ENCODE data around the gene BCLAF1. TPM values are rescaled to one million over a fixed set of nuclear protein-coding genes. Genes with fewer than 3 reads are reported as not detected.

BCLAF1 gene
- total RNA-seq, 4 donors from 2014 or later, result 73.2 to 119 (median 93.9) TPM

DNA sequence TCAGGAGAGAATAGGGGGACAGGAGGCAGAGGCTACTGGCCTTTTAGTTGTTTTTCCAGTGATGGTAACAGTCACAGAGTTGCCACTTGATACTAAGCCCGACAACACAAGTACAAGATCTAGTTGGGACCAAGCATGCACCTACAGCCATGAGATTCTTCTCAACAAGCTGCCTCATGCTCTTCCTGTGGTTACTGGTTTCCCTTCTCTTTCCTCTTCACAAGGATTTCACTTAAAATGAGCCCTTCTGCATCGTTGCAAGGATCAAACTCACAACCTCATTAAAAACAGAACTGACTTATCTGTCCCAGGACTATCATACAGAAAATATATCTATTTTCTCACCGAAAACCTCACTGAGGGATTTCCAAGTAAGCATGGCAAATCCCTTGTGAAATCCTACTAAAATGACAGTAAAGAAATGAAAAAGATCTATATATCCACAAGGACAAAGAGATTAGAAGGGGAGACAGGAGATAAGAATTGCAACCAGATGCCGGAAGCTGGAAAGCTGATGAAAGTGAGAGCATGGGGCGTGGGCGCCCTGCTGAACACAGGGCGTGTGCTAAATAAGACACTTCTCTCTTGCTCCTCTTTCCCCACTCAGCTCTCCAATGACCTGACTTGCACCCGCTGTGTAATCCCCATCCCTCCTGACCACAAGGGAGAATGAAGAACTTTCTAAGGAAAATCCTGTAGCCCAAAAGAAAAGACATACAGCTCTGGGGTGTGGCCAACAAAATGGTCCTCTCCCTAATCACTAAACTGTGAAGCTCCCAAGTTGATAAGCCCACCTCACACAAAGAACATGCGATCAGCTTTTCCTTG, 53.0 kb downstream of the BCLAF1 start:
- intact Hi-C loops (cut with DNase I), result no loop called here
- Histone ChIP-seq H3K27ac (no peak overlapping the region), H3K36me3 (peaks cover 0 to 3% (median 0%) of the 10 kb centered on the region in 3 donors), H3K27me3 (no peaks in the 10 kb centered on the region), H3K4me3 (no peak overlapping the region), H3K9me3 (no peaks in the 10 kb centered on the region), H3K4me1 (no peaks in the 10 kb centered on the region)
- no peak for DNase-seq
- 83 to 85% methylated on average over 9 of the region's 9 CpGs for whole genome bisulfite sequencing, 2 donors
- no peak for TF ChIP-seq POLR2A (IDR thresholded peaks at IDR 0.05)
- TF ChIP-seq, protein P1, sequence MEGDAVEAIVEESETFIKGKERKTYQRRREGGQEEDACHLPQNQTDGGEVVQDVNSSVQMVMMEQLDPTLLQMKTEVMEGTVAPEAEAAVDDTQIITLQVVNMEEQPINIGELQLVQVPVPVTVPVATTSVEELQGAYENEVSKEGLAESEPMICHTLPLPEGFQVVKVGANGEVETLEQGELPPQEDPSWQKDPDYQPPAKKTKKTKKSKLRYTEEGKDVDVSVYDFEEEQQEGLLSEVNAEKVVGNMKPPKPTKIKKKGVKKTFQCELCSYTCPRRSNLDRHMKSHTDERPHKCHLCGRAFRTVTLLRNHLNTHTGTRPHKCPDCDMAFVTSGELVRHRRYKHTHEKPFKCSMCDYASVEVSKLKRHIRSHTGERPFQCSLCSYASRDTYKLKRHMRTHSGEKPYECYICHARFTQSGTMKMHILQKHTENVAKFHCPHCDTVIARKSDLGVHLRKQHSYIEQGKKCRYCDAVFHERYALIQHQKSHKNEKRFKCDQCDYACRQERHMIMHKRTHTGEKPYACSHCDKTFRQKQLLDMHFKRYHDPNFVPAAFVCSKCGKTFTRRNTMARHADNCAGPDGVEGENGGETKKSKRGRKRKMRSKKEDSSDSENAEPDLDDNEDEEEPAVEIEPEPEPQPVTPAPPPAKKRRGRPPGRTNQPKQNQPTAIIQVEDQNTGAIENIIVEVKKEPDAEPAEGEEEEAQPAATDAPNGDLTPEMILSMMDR (IDR thresholded peaks at IDR 0.05), result no peak

DNA sequence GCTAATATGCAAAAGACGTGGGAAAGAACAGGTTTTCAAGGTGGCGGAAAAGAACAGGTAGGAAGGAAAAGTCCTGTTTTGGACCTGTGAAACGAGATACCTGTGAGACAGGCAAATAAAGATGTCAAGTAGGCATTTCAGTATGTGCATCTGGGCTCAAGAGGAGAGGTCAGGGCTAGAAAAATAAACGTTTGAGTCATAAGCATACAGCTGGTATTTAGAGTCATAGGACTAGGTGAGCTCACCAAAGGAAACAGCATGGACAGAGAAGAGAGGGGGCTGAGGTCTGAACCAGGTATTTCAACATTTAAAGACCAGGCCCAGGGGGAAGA, 54.4 kb downstream of the BCLAF1 start:
- Histone ChIP-seq H3K4me3 (no peak overlapping the region), H3K27me3 (no peaks in the 10 kb centered on the region), H3K36me3 (peaks cover 0 to 3% (median 0%) of the 10 kb centered on the region in 3 donors), H3K27ac (no peak overlapping the region), H3K9me3 (no peaks in the 10 kb centered on the region), H3K4me1 (no peaks in the 10 kb centered on the region)
- TF ChIP-seq, protein P1 (IDR thresholded peaks at IDR 0.05), result no peak
- no peak for TF ChIP-seq POLR2A (IDR thresholded peaks at IDR 0.05)
- intact Hi-C loops (cut with DNase I), result no loop called here
- no peak for DNase-seq
- WGBS, 2 donors, result 71 to 76% methylated on average over 4 of the region's 4 CpGs

DNA sequence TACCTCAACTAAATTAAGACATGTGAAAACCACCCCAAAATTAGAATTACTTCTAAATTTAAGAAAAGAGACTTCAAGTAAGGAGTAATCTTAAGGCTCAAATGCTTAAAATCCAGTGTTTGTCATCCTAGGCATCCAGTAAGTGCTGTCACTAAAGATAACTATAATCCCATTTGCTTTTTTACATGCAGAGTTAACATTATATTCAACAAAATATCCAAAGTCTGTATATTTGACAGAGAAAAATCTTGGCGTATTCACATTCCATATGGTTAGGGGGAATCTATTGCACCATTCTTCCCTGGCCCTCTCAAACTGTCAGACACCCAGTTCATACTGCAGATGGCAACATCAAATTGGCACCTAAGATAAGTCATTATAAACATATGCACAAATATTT, 56.9 kb downstream of the BCLAF1 start:
- TF ChIP-seq, protein P1 (IDR thresholded peaks at IDR 0.05), result no peak
- no peak for TF ChIP-seq POLR2A (IDR thresholded peaks at IDR 0.05)
- no peak for DNase-seq
- no peak overlapping the region for H3K27ac ChIP-seq
- no peak overlapping the region for H3K4me3 ChIP-seq
- no peaks in the 10 kb centered on the region for H3K4me1 ChIP-seq
- no peaks in the 10 kb centered on the region for H3K27me3 ChIP-seq
- H3K36me3 ChIP-seq, result no peaks in the 10 kb centered on the region
- intact Hi-C loops (cut with DNase I), result no loop called here
- WGBS, 2 donors, result 100% methylated on average over 1 of the region's 1 CpG
- H3K9me3 ChIP-seq, result no peaks in the 10 kb centered on the region

DNA sequence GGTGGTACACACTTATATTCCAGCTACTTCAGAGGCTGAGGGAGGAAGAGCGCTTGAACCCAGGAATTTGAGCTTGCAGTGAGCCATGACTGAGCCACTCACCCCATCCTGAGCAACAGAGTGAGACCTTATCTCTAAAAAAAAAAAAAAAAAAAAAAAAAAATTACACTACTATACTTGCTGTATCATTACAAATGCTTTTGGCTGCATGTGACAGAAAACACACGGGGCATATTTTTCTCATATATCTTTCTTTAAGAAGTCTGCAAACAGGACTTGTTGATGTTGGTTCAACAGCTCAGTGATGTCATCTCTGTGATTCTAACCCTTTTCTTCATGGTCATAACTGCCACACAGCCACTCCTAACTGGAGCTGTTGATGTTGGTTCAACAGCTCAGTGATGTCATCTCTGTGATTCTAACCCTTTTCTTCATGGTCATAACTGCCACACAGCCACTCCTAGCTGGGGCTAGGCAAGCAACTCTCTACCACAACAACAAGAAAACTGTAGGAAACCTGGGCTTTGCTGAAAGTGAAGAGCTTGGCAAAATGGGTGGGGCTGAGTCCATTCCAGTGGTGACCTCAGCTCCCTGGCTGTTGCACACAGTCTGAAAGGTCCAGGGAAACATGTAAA, 59.3 kb downstream of the BCLAF1 start:
- intact Hi-C loops (cut with DNase I), result no loop called here
- 86 to 88% methylated on average over 2 of the region's 2 CpGs for whole genome bisulfite sequencing, 2 donors

DNA sequence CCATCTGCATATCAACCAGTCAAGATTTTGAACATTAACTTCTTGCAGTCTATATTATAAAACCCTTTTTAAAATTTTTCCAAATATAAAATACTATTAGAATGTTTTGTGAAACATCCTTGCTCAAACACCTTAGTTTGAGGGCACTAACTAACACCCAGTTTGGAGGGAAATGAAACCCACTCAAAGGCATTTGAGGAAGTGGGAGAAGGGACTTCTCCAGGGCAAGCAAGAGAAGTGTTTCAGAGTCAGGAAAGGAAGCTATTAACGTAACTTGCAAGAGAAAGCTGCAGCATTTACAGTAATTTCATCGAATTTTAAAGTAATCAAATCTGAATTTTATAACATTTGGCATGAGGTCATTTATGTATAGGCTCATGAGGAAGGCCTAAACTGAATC, 60.8 kb downstream of the BCLAF1 start:
- no peak for DNase-seq
- peaks cover 0 to 13% (median 0%) of the 10 kb centered on the region in 3 donors for H3K4me1 ChIP-seq
- H3K9me3 ChIP-seq, result no peaks in the 10 kb centered on the region
- 79 to 82% methylated on average over 2 of the region's 2 CpGs for WGBS, 2 donors
- no peak overlapping the region for H3K4me3 ChIP-seq
- TF ChIP-seq POLR2A (IDR thresholded peaks at IDR 0.05), result no peak
- TF ChIP-seq, protein P1 (IDR thresholded peaks at IDR 0.05), result no peak
- no peaks in the 10 kb centered on the region for H3K27me3 ChIP-seq
- no peaks in the 10 kb centered on the region for H3K36me3 ChIP-seq
- intact Hi-C loops (cut with DNase I), result no loop called here
- H3K27ac ChIP-seq, result no peak overlapping the region

More for the DNA sequence above, 59.3 kb downstream of the BCLAF1 start:
- Histone ChIP-seq H3K36me3 (no peaks in the 10 kb centered on the region), H3K9me3 (no peaks in the 10 kb centered on the region), H3K27ac (no peak overlapping the region), H3K27me3 (no peaks in the 10 kb centered on the region), H3K4me1 (peaks cover 0 to 13% (median 0%) of the 10 kb centered on the region in 3 donors), H3K4me3 (no peak overlapping the region)
- no peak for DNase-seq
- TF ChIP-seq, protein P1 (IDR thresholded peaks at IDR 0.05), result no peak
- TF ChIP-seq POLR2A (IDR thresholded peaks at IDR 0.05), result no peak
